RWPE2 (cell line): Measurements from ENCODE around the gene CXCR5.
A peak's percentile ranks its signal among the peaks of the same experiment; 100 is the strongest.

Source experiments
- ATAC-seq: fragments of 200-7000 bp; cut with Tn5 transposase; 3 replicates; pipeline ENCODE4 v1.9.1; 2021; ENCODE audit warnings: low read depth
- DNase-seq: peaks from one replicate; pipeline ENCODE4 v3.0.0-alpha.2; 2020; ENCODE audit warnings: low spot score
- H3K27ac ChIP-seq: fragments of 450-650 bp; 2 replicates; pipeline ENCODE4 v1.5.1; 2017; ENCODE audit warnings: mild to moderate bottlenecking; ENCODE audit not compliant: poor library complexity, severe bottlenecking
- H3K27me3 ChIP-seq: fragments of 250-450 bp; sonication (Bioruptor Pico); 2 replicates; pipeline ENCODE4 v1.5.1; 2021; ENCODE audit warnings: mild to moderate bottlenecking, moderate library complexity; ENCODE audit not compliant: insufficient read depth, poor library complexity, severe bottlenecking
- H3K36me3 ChIP-seq: fragments of 250-450 bp; sonication (Bioruptor Pico); 2 replicates; pipeline ENCODE4 v1.5.1; 2020; ENCODE audit warnings: low read depth, mild to moderate bottlenecking, moderate library complexity
- H3K4me1 ChIP-seq: fragments of 250-450 bp; sonication (Bioruptor Pico); 2 replicates; pipeline ENCODE4 v1.5.1; 2021; ENCODE audit warnings: mild to moderate bottlenecking, moderate library complexity; ENCODE audit not compliant: insufficient read depth, poor library complexity, severe bottlenecking
- H3K4me3 ChIP-seq: fragments of 250-450 bp; sonication (Bioruptor Pico); 2 replicates; pipeline ENCODE4 v1.5.1; 2021; ENCODE audit warnings: mild to moderate bottlenecking, moderate library complexity; ENCODE audit not compliant: severe bottlenecking
- H3K9me3 ChIP-seq: fragments of 250-450 bp; sonication (Bioruptor Pico); 2 replicates; pipeline ENCODE4 v1.5.1; 2021; ENCODE audit warnings: mild to moderate bottlenecking, moderate library complexity; ENCODE audit not compliant: severe bottlenecking
- TF ChIP-seq, protein P1 (sequence below): fragments of 450-650 bp; IDR thresholded peaks from one replicate; pipeline ENCODE4 v1.5.1; 2017; ENCODE audit warnings: mild to moderate bottlenecking, moderate library complexity; ENCODE audit not compliant: poor library complexity, severe bottlenecking

Gene CXCR5

GRCh38 chr11:118896921-118897591 lies 13.4 kb downstream of the CXCR5 start:
- Histone ChIP-seq H3K4me1 (no peaks in the 10 kb centered on the region), H3K4me3 (no peak overlapping the region)
- TF ChIP-seq, protein P1, sequence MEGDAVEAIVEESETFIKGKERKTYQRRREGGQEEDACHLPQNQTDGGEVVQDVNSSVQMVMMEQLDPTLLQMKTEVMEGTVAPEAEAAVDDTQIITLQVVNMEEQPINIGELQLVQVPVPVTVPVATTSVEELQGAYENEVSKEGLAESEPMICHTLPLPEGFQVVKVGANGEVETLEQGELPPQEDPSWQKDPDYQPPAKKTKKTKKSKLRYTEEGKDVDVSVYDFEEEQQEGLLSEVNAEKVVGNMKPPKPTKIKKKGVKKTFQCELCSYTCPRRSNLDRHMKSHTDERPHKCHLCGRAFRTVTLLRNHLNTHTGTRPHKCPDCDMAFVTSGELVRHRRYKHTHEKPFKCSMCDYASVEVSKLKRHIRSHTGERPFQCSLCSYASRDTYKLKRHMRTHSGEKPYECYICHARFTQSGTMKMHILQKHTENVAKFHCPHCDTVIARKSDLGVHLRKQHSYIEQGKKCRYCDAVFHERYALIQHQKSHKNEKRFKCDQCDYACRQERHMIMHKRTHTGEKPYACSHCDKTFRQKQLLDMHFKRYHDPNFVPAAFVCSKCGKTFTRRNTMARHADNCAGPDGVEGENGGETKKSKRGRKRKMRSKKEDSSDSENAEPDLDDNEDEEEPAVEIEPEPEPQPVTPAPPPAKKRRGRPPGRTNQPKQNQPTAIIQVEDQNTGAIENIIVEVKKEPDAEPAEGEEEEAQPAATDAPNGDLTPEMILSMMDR: no peak

DNA sequence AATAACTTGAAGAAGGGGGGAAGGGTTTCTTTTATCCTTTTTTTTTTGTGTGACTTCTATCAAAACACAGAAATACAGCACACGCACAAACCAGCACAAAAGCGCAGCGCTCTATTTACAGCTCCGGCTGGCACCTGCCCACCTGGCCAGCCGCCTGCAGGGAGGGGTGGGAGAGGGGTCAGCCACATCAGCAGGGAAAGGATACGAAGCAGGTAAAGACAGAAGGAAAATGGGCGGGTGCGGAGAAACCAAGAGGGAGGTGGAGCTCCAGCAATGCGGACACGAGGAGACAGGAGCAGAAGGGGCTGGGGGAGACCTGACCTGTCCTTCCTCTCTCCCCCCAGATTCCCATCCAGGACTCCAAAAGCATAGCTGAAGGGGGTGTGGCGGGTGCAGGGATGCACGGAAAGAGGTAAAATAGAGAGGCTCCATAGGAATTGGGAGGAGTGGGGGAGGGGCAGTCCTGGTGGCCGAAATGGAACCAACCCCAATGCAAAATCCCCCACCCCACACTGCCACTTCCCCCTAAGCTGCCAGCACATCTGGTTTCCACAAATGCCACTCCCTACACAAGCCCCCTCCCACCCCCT lies 14.1 kb downstream of the CXCR5 start:
- Histone ChIP-seq H3K4me1 (no peaks in the 10 kb centered on the region), H3K9me3 (no peaks in the 10 kb centered on the region), H3K4me3 (no peak overlapping the region), H3K27me3 (no peaks in the 10 kb centered on the region), H3K27ac (no peak overlapping the region), H3K36me3 (peaks cover 43% of the 10 kb centered on the region)
- no peak for ATAC-seq
- TF ChIP-seq, protein P1: no peak
- DNase-seq: no peak

More at GRCh38 chr11:118896921-118897591, 13.4 kb downstream of the CXCR5 start:
- Histone ChIP-seq H3K27ac (peak overlapping the region; percentile 6), H3K36me3 (peaks cover 36% of the 10 kb centered on the region), H3K27me3 (no peaks in the 10 kb centered on the region), H3K9me3 (no peaks in the 10 kb centered on the region)
- no peak for DNase-seq
- peak; percentile 3 for ATAC-seq

GRCh38 chr11:118898400-118899295 lies 15.0 kb downstream of the CXCR5 start:
- DNase-seq (peak; percentile 64), ATAC-seq (no peak)
- H3K4me1 ChIP-seq: no peaks in the 10 kb centered on the region
- H3K27me3 ChIP-seq: no peaks in the 10 kb centered on the region
- TF ChIP-seq, protein P1: no peak
- peaks cover 49% of the 10 kb centered on the region for H3K36me3 ChIP-seq
- no peak overlapping the region for H3K4me3 ChIP-seq
- no peaks in the 10 kb centered on the region for H3K9me3 ChIP-seq
- H3K27ac ChIP-seq: no peak overlapping the region

DNA sequence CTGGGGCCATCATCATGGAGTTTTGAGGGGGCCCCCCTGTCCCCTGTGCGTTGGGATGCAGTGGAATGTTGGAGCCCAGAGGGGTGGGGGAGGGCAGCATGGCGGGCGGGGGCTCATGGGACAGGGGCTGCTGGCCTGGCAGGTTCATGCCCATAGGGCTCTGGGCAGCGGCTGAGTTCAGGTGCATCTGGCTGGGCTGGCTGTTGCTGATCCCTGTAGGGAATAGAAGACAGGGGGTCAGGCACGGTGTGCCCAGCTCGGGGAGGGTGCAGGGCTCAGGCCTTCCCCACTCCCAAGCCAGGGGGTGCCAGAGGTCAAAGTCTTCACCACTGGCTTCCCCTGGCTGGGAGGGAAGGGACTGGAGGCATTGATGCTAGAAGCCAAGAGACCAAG lies 15.6 kb downstream of the CXCR5 start:
- ATAC-seq: no peak
- Histone ChIP-seq H3K27ac (no peak overlapping the region), H3K9me3 (no peaks in the 10 kb centered on the region), H3K27me3 (no peaks in the 10 kb centered on the region), H3K4me1 (no peaks in the 10 kb centered on the region), H3K4me3 (no peak overlapping the region), H3K36me3 (peaks cover 56% of the 10 kb centered on the region)
- DNase-seq: peak; percentile 64
- TF ChIP-seq, protein P1: no peak
